ENCODE measurements around the gene WDR75. TPM values are rescaled to one million over a fixed set of nuclear protein-coding genes. Genes with fewer than 3 reads are reported as not detected.

The WDR75 gene
- total and polyA plus RNA-seq, 2 donors (not counting 3 experiments of a cell fraction or from before 2014, with no cell fraction given), result 17.4 to 44.8 TPM

- no peak overlapping the region for H3K4me2 ChIP-seq (ENCODE audit: insufficient read depth, low read length)
- POLR2A ChIA-PET, result no interaction called here
- H3K9me1 ChIP-seq (replicated peaks; ENCODE audit: control insufficient read depth, extremely low read depth, insufficient read depth, low read length), result no peaks in the 10 kb centered on the region
- no peaks in the 10 kb centered on the region for H3K27me3 ChIP-seq (ENCODE audit: control insufficient read depth in 2 of 2, insufficient read depth in 2 of 2, low read length in 2 of 2)
- dilution Hi-C loops (cut with MboI; ENCODE audit: extremely low pct_ligation_motif_present, low sequenced_read_pairs), result no loop called here
- CTCF ChIA-PET, result no interaction called here
- H3K36me3 ChIP-seq (ENCODE audit: control insufficient read depth in 2 of 2, extremely low read depth in 1 of 2, insufficient read depth in 2 of 2, low read length in 2 of 2), result no peaks in the 10 kb centered on the region
- no peaks in the 10 kb centered on the region for H3K79me2 ChIP-seq (ENCODE audit: control insufficient read depth, insufficient read depth, low read length)
- TF ChIP-seq EZH2 (IDR thresholded peaks at IDR 0.05; ENCODE audit: borderline replicate concordance, low read depth, low read length, severe bottlenecking), result no peak
- TF ChIP-seq POLR2A (IDR thresholded peaks at IDR 0.05; ENCODE audit: low read depth, low read length), result no peak
- no peak for TF ChIP-seq MYC (IDR thresholded peaks at IDR 0.05; ENCODE audit: low read depth, low read length)
- TF ChIP-seq POLR2AphosphoS5 (IDR thresholded peaks at IDR 0.05; ENCODE audit: insufficient read depth, low read depth, low read length), result no peak
- no peak for TF ChIP-seq GATA2 (IDR thresholded peaks at IDR 0.05; ENCODE audit: insufficient read depth, insufficient read length, low read depth, low read length)
- TF ChIP-seq JUN (IDR thresholded peaks at IDR 0.05; ENCODE audit: borderline replicate concordance, insufficient read depth, insufficient read length, low read depth), result no peak
- TF ChIP-seq CTCF (IDR thresholded peaks at IDR 0.05; ENCODE audit: extremely low read depth in 1 of 2, insufficient read depth in 1 of 2, low read depth in 1 of 2, low read length in 2 of 2), result no peak
- no peak for TF ChIP-seq MAX (IDR thresholded peaks at IDR 0.05; ENCODE audit: insufficient read depth, insufficient read length)
- TF ChIP-seq FOS (IDR thresholded peaks at IDR 0.05; ENCODE audit: borderline replicate concordance, insufficient read depth, low read length), result no peak
- H3K4me3 ChIP-seq (replicated peaks in 1 of 3; ENCODE audit: insufficient read depth in 1 of 3, low read depth in 1 of 3, low read length in 3 of 3), result no peak overlapping the region
- DNase-seq (ENCODE audit: low read depth, low spot score), result peak; percentile 26
- BruUV-seq (replicated peaks), result no TSS peak
- H3K27ac ChIP-seq (ENCODE audit: insufficient read depth, low read depth, low read length), result no peak overlapping the region
- no peak for FAIRE-seq
- no peaks in the 10 kb centered on the region for H3K9me3 ChIP-seq (replicated peaks; ENCODE audit: control insufficient read depth, insufficient read depth, low read length)
- H3K9ac ChIP-seq (replicated peaks; ENCODE audit: extremely low read depth, insufficient read depth, low read length), result no peak overlapping the region
- intact Hi-C loops (cut with micrococcal nuclease), result no loop called here
- H2AFZ ChIP-seq (ENCODE audit: low read depth, low read length), result no peak overlapping the region
- no peaks in the 10 kb centered on the region for H3K4me1 ChIP-seq (ENCODE audit: control insufficient read depth, extremely low read depth, insufficient read depth, low read length)
- H4K20me1 ChIP-seq (replicated peaks; ENCODE audit: control insufficient read depth, extremely low read depth, insufficient read depth, low read length), result no peaks in the 10 kb centered on the region
These were observed 56.9 kb downstream of the WDR75 start for GRCh38 chr2:189498205-189498604.

All from endothelial cell of umbilical vein (primary cell).